K562 (cell line): ENCODE data around the gene MPHOSPH9. TPM values are rescaled to one million over a fixed set of nuclear protein-coding genes. Genes with fewer than 3 reads are reported as not detected.

Experiments used
- ATAC-seq: fragments of 200-7000 bp; cut with Tn5 transposase; 3 replicates; pipeline ENCODE4 v1.9.1; 2020; ENCODE audit warnings: moderate library complexity
- BruUV-seq: library from RNA; stranded (reverse); fragments of 400-500 nt; replicated peaks from 2 replicates; lab custom pipeline; 2021; lab: Mats Ljungman, UMichigan
- CTCF ChIA-PET: fragments of 300-600 bp; formaldehyde crosslinking; extraction: SDS; loops from one replicate; lab custom pipeline; 2021; ENCODE audit warnings: low intra/inter-chr PET ratio; lab: Yijun Ruan, JAX
- POLR2A ChIA-PET: fragments of 300-600, 350-650 bp; sonication (Branson Sonifier 250); formaldehyde crosslinking; extraction: SDS; loops from one replicate; lab custom pipeline; 2021; ENCODE audit warnings: antibody characterized with exemption, inconsistent platforms; lab: Yijun Ruan, JAX
- DNase-seq, 4 experiments: peaks; one replicate each; pipeline versions ENCODE4 v3.0.0 to v3.0.0-alpha.2; 2011 to 2018; ENCODE audit warnings: low spot score in 3 of 4, mixed read lengths in 3 of 4; ENCODE audit errors: extremely low read depth in 1 of 4
- FAIRE-seq: peaks from 2 replicates; lab custom pipeline; 2011; peaks lifted over from hg19 to GRCh38; lab: Jason Lieb, UNC
- H2AFZ ChIP-seq: 2 replicates; pipeline ENCODE4 v1.6.0; 2011; ENCODE audit warnings: low read depth, low read length, control low read depth, inconsistent platforms
- H3K27ac ChIP-seq: fragments of 200-600 bp; 3 replicates; pipeline ENCODE4 v1.8.0; 2011; ENCODE audit warnings: low read depth, mild to moderate bottlenecking, control low read depth, inconsistent platforms, low read length, moderate library complexity, mixed read lengths; ENCODE audit errors: extremely low read depth
- H3K27me3 ChIP-seq, 2 experiments: fragments of 300-600 bp in 1 of 2; 2 replicates in 1 of 2; 3 replicates in 1 of 2; pipeline versions ENCODE4 v1.6.0 to v1.8.0; 2011; ENCODE audit warnings: inconsistent platforms in 2 of 2, low read length in 2 of 2, mild to moderate bottlenecking in 1 of 2, mixed read lengths in 1 of 2, moderate library complexity in 1 of 2; ENCODE audit not compliant: control insufficient read depth in 2 of 2, insufficient read depth in 2 of 2
- H3K36me3 ChIP-seq: fragments of 300-600 bp; 3 replicates; pipeline ENCODE4 v1.8.0; 2011; ENCODE audit warnings: mild to moderate bottlenecking, low read length, inconsistent platforms; ENCODE audit not compliant: control insufficient read depth, insufficient read depth
- H3K4me1 ChIP-seq, 2 experiments: fragments of 200-600 bp in 1 of 2; replicated peaks in 1 of 2; 2 replicates in 1 of 2; 3 replicates in 1 of 2; pipeline versions ENCODE4 v1.5.1 to v1.8.0; 2011; ENCODE audit warnings: inconsistent platforms in 2 of 2, low read length in 2 of 2, mild to moderate bottlenecking in 1 of 2, mixed read lengths in 1 of 2, moderate library complexity in 1 of 2; ENCODE audit not compliant: control insufficient read depth in 2 of 2, insufficient read depth in 2 of 2
- H3K4me2 ChIP-seq: 2 replicates; pipeline ENCODE4 v1.6.1; 2011; ENCODE audit warnings: low read length, control low read depth, inconsistent platforms, mixed read lengths; ENCODE audit not compliant: insufficient read depth
- H3K4me3 ChIP-seq: fragments of 200-600 bp; sonication (generic), shearing (Covaris generic); 2 replicates; pipeline ENCODE4 v1.5.1; 2016; ENCODE audit warnings: control low read depth, inconsistent platforms
- H3K79me2 ChIP-seq: fragments of 200-600 bp; 3 replicates; pipeline ENCODE4 v1.8.0; 2011; ENCODE audit warnings: low read length, inconsistent platforms; ENCODE audit not compliant: control insufficient read depth, insufficient read depth
- H3K9ac ChIP-seq, 2 experiments: 2 replicates each; pipeline versions ENCODE4 v1.6.0 to v1.6.1; 2011; ENCODE audit warnings: low read depth in 2 of 2, low read length in 2 of 2, control low read depth in 1 of 2, inconsistent platforms in 1 of 2, mild to moderate bottlenecking in 1 of 2, mixed read lengths in 1 of 2; ENCODE audit not compliant: insufficient read depth in 1 of 2
- H3K9me1 ChIP-seq: one replicate; pipeline ENCODE4 v1.6.0; 2011; ENCODE audit warnings: inconsistent platforms, mild to moderate bottlenecking, low read length, moderate library complexity; ENCODE audit not compliant: control insufficient read depth, insufficient read depth
- H3K9me3 ChIP-seq: replicated peaks from 2 replicates; pipeline ENCODE4 v1.5.1; 2011; ENCODE audit warnings: low read depth, low read length, inconsistent platforms; ENCODE audit not compliant: control insufficient read depth, insufficient read depth
- H4K20me1 ChIP-seq: replicated peaks from 2 replicates; pipeline ENCODE4 v1.6.1; 2011; ENCODE audit warnings: low read length, inconsistent platforms, mixed read lengths; ENCODE audit not compliant: control insufficient read depth, insufficient read depth
- CUX1 ChIP-seq: fragments of 200-800 bp; sonication (Bioruptor generic); IDR thresholded peaks from 2 replicates; pipeline ENCODE4 v1.6.1; 2016; ENCODE audit warnings: missing genetic modification characterization, missing compliant biosample characterization
- PBX2 ChIP-seq, 2 experiments: IDR thresholded peaks in 1 of 2; conservative IDR thresholded peaks in 1 of 2; 2 replicates each; pipeline ENCODE4 v1.6.1; 2016; ENCODE audit warnings: low read depth in 2 of 2, mild to moderate bottlenecking in 1 of 2, missing compliant biosample characterization in 1 of 2, missing genetic modification characterization in 1 of 2, moderate library complexity in 1 of 2
- TAF9B ChIP-seq: fragments of 450-650 bp; IDR thresholded peaks from 2 replicates; pipeline ENCODE4 v1.6.1; 2018; ENCODE audit warnings: mild to moderate bottlenecking; ENCODE audit not compliant: partially characterized antibody
- ZNF316 ChIP-seq: fragments of 450-650 bp; IDR thresholded peaks from 2 replicates; pipeline ENCODE4 v1.6.1; 2016
- ZNF766 ChIP-seq: fragments of 200-800 bp; sonication (Bioruptor generic); conservative IDR thresholded peaks from 2 replicates; pipeline ENCODE4 v1.6.1; 2016; ENCODE audit warnings: missing genetic modification characterization, missing compliant biosample characterization
- WGBS: fragments of 100-300 bp; shearing (Covaris generic); methylation state at CpG from one replicate; pipeline ENCODE4 v1.1.6; 2016; ENCODE audit warnings: low coverage, mixed read lengths; ENCODE audit not compliant: insufficient coverage; ENCODE audit errors: missing lambda C conversion rate; 5-methylcytosine and 5-hydroxymethylcytosine counted together
- in situ Hi-C: fragments of 300-500 bp; cut with MboI; formaldehyde crosslinking; loops from 4 replicates; pipeline ENCODE4 v1.15.0; 2018; ENCODE audit warnings: inconsistent platforms, mixed read lengths
- intact Hi-C: fragments of 100-400 bp; cut with micrococcal nuclease; formaldehyde crosslinking; loops from 2 replicates; pipeline ENCODE4 v1.14.2; 2022
- polyA plus RNA-seq, 8 experiments: library from polyadenylated mRNA; depleted of rRNA in 4 of 8; stranded (reverse) in 5 of 8; unstranded in 3 of 8; fragments of >200 nt; fragmentation: Nextera tagmentation in 2 of 8; fragmentation: Illumina TruSeq in 1 of 8; extraction: Ambion mirVana in 2 of 8; extraction: Trizol in 1 of 8; gene quantifications; 2 replicates each; pipeline versions ENCODE4 v1.2.1 to v1.2.3, GENCODE V29; 2011 to 2014; ENCODE audit warnings: inconsistent platforms in 1 of 8, missing spikeins in 1 of 8
- total RNA-seq, 7 experiments: library from RNA; depleted of rRNA in 6 of 7; stranded (reverse); fragments of >200 nt in 6 of 7; fragmentation: Illumina TruSeq in 2 of 7; extraction: Trizol in 2 of 7; gene quantifications; 2 replicates each; pipeline versions ENCODE4 v1.2.1 to v1.2.3, GENCODE V29; 2011 to 2021; ENCODE audit warnings: low replicate concordance in 1 of 7

MPHOSPH9 gene
- total and polyA plus RNA-seq, 9 of the 15 experiments (the other 6 are each of a cell fraction or from before 2014, with no cell fraction given) = 14.2 to 103 (median 54.5) TPM

- no peak for TF ChIP-seq TAF9B
- no peak for TF ChIP-seq ZNF766
- no peak for TF ChIP-seq CUX1 (CRISPR knock-in tag)
- TF ChIP-seq, all 486 proteins: peak for 2
These were observed 49.2 kb upstream of the MPHOSPH9 start (continued) for GRCh38 chr12:123282111-123282510.

DNA sequence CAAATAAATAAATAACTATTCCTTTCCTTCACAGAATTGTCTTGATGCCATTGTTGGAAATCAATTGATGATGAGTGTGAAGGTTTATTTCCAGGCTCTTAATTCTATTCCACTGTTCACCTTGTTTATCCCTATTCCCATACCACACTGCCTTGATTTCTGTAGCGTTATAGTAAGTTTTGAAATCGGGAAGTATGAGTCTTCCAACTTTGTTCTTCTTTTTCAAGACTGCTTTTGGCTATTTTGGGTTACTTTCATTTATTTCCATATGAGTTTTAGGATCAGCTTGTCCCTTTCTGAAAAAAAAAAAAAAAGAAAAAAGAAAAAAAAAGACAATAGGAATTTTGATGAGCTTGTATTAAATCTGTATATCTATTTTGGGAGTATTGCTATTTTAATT is 48.0 kb upstream of the MPHOSPH9 start:
- DNase-seq = no peak
- H2AFZ ChIP-seq = no peak overlapping the region
- H3K27me3 ChIP-seq = no peaks in the 10 kb centered on the region
- H3K4me2 ChIP-seq = no peak overlapping the region
- CTCF ChIA-PET = no interaction called here
- BruUV-seq = no TSS peak
- 64% methylated on average over 2 of the region's 2 CpGs for WGBS
- intact Hi-C loops (no loop called here), in situ Hi-C loops (no loop called here)
- H3K27ac ChIP-seq = no peak overlapping the region
- no peaks in the 10 kb centered on the region for H3K79me2 ChIP-seq
- POLR2A ChIA-PET = no interaction called here
- no peaks in the 10 kb centered on the region for H4K20me1 ChIP-seq
- H3K9me3 ChIP-seq = no peaks in the 10 kb centered on the region
- TF ChIP-seq ZNF316 (peak; percentile 63; the same call in 1 of the 2 replicates), PBX2 (CRISPR knock-in tag; IDR thresholded peaks at IDR 0.05; ENCODE audit: low read depth) (no peak), PBX2 (tag; conservative IDR thresholded peaks at IDR 0.05; ENCODE audit: low read depth) (no peak)
- no peaks in the 10 kb centered on the region for H3K4me1 ChIP-seq
- H3K4me3 ChIP-seq = no peak overlapping the region
- H3K36me3 ChIP-seq = no peaks in the 10 kb centered on the region
- H3K9me1 ChIP-seq = no peaks in the 10 kb centered on the region
- H3K9ac ChIP-seq = no peak overlapping the region
- no peak for FAIRE-seq
- ATAC-seq = no peak
